ENCODE results near the gene LMBR1L. TPM values are rescaled to one million over a fixed set of nuclear protein-coding genes. Genes with fewer than 3 reads are reported as not detected.

Gene LMBR1L
- total and polyA plus RNA-seq, 2 of the 13 experiments (the other 11 are each of a cell fraction or from before 2014, with no cell fraction given), result 12.2 to 65.9 TPM

DNA sequence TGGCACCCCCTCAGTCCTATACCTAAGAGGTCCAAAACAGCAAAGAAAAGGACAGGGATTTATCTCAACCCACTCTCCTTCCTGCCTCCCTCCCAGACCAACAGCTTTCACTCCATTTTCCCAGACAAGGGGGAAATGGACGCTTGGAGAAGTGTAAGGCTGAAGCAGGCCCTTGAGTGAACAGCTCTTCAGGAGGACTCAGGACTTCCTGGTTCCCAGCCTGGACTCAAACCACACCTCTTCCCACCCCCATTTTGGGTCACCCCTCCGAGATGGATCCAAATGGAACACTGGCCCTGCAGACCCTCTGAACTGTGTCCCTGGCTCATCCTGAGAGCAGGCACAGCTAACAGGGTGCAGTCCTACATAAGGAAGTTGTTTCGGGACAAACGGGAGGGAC is 52.8 kb downstream of the LMBR1L start:
- Histone ChIP-seq H4K20me1 (ENCODE audit: insufficient read depth, low read length) (peaks cover 56% of the 10 kb centered on the region), H3K79me2 (ENCODE audit: insufficient read depth, low read length) (peaks cover 60% of the 10 kb centered on the region), H3K4me1 (ENCODE audit: insufficient read depth, low read length) (peaks cover 49% of the 10 kb centered on the region), H3K4me3 (replicated peaks in 1 of 3; ENCODE audit: insufficient read depth in 1 of 3, low read depth in 2 of 3, low read length in 3 of 3) (peak overlapping the region; percentile 95 to 100 (median 98)), H3K36me3 (replicated peaks in 1 of 2; ENCODE audit: control insufficient read depth in 1 of 2, insufficient read depth in 2 of 2, low read length in 2 of 2) (peaks cover 18 to 30% of the 10 kb centered on the region in 2 experiments), H3K27me3 (ENCODE audit: control insufficient read depth in 1 of 2, insufficient read depth in 2 of 2, low read length in 2 of 2) (no peaks in the 10 kb centered on the region; a peak in 1 of 5 replicates), H2AFZ (ENCODE audit: low read length) (no peak overlapping the region), H3K4me2 (ENCODE audit: low read depth, low read length) (peak overlapping the region; percentile 98), H3K9me3 (ENCODE audit: low read length) (no peaks in the 10 kb centered on the region), H3K27ac (ENCODE audit: extremely low read length, insufficient read depth, low read length) (no peak overlapping the region), H3K9ac (ENCODE audit: insufficient read depth, low read depth, low read length) (peak overlapping the region; percentile 98; the same call in 1 of the 2 replicates)
- WGBS (ENCODE audit: low lambda C conversion rate), result 0% methylated on average over 4 of the region's 4 CpGs
- DNase-seq (ENCODE audit: low spot score), result no peak
- POLR2A ChIA-PET, result interaction anchor here (1.3 to 1.7 kb wide), 3 partner anchors 12 to 207 kb away, joined by 3 to 6 read pairs (median 6); partner anchors contain the start of genes RHEBL1, TUBA1B and TUBA1C
- intact Hi-C loops (cut with micrococcal nuclease; ENCODE audit: unreplicated experiment) (no loop called here), in situ Hi-C loops (cut with HindIII; ENCODE audit: extremely low pct_ligation_motif_present, low pct_unique_long_range_greater_than_20kb) (no loop called here)
- ATAC-seq, result no peak
- CTCF ChIA-PET (ENCODE audit: low intra/inter-chr PET ratio, low total read pairs), result no interaction called here
- no peak for FAIRE-seq
- TF ChIP-seq NFKB2 (CRISPR knock-in tag; IDR thresholded peaks at IDR 0.05; ENCODE audit: borderline replicate concordance) (no peak), GFI1 (CRISPR knock-in tag; IDR thresholded peaks at IDR 0.05; ENCODE audit: borderline replicate concordance) (no peak), HDAC1 (CRISPR knock-in tag; IDR thresholded peaks at IDR 0.05) (0 out of 2 replicates have a peak, but pooled peaks have one; percentile 21), ZNF850 (CRISPR knock-in tag; conservative IDR thresholded peaks at IDR 0.05) (no peak), ZSCAN9 (CRISPR knock-in tag; IDR thresholded peaks at IDR 0.05; ENCODE audit: borderline replicate concordance) (no peak), ZNF841 (CRISPR knock-in tag; IDR thresholded peaks at IDR 0.05; ENCODE audit: borderline replicate concordance) (no peak), KDM1A (CRISPR knock-in tag; IDR thresholded peaks at IDR 0.05) (no peak), ZFYVE20 (CRISPR knock-in tag; IDR thresholded peaks at IDR 0.05; ENCODE audit: borderline replicate concordance, low read depth) (no peak)
- no TSS peak for BruUV-seq (replicated peaks)
